Peyer's patch (tissue), 4 donors: ENCODE measurements around the gene MALL.

Experiments used
- CTCF ChIP-seq, 6 experiments: fragments of 450-650 bp in 4 of 6; fragments of 200-600 bp in 2 of 6; sonication (generic) in 1 of 6; IDR thresholded peaks; one replicate each; pipeline ENCODE4 v1.5.1; 2017 to 2019; ENCODE audit warnings: antibody characterized with exemption in 6 of 6, mild to moderate bottlenecking in 3 of 6, moderate library complexity in 1 of 6
- POLR2A ChIP-seq, 2 donors: fragments of 450-650 bp; IDR thresholded peaks; one replicate each; pipeline ENCODE4 v1.5.1; 2017; ENCODE audit warnings: antibody characterized with exemption in 2 of 2, mild to moderate bottlenecking in 2 of 2, moderate library complexity in 2 of 2

GRCh38 chr2:110134025-110134424, 18.4 kb upstream of the MALL start:
- TF ChIP-seq CTCF (IDR thresholded peaks at IDR 0.05) = no peak
- no peak for TF ChIP-seq POLR2A (IDR thresholded peaks at IDR 0.05)
